Stimulated activated naive CD4-positive, alpha-beta T cell treated with Interleukin-2 at 50 U/mL for 16 hours (primary cell): ENCODE results near the gene CORO7.
"Not testable (repeated sequence)": the region's sequence is repeated elsewhere in the genome, so short reads cannot be mapped to it uniquely, and the experiment has no call there.

Experiments used
- DNase-seq: peaks from one replicate; lab custom pipeline; 2025; lab: John Stamatoyannopoulos, UW

Gene CORO7

DNA sequence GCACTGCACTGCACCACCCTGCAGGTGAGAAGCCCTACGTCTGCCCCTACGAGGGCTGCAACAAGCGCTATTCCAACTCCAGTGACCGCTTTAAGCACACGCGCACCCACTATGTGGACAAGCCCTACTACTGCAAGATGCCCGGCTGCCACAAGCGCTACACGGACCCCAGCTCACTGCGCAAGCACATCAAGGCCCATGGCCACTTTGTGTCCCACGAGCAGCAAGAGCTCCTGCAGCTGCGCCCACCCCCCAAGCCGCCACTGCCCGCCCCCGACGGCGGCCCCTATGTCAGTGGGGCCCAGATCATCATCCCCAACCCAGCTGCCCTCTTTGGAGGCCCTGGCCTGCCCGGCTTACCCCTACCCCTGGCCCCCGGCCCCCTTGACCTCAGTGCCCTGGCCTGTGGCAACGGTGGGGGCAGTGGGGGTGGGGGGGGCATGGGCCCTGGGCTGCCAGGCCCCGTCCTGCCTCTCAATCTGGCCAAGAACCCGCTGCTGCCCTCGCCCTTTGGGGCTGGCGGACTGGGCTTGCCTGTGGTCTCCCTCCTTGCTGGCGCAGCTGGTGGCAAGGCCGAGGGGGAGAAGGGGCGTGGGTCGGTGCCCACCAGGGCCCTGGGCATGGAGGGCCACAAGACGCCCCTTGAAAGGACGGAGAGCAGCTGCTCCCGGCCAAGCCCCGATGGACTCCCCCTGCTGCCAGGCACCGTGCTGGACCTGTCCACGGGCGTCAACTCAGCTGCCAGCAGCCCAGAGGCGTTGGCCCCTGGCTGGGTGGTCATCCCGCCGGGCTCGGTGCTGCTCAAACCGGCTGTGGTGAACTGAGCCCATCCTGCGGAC, 79.5 kb downstream of the CORO7 start:
- DNase-seq, result no peak

DNA sequence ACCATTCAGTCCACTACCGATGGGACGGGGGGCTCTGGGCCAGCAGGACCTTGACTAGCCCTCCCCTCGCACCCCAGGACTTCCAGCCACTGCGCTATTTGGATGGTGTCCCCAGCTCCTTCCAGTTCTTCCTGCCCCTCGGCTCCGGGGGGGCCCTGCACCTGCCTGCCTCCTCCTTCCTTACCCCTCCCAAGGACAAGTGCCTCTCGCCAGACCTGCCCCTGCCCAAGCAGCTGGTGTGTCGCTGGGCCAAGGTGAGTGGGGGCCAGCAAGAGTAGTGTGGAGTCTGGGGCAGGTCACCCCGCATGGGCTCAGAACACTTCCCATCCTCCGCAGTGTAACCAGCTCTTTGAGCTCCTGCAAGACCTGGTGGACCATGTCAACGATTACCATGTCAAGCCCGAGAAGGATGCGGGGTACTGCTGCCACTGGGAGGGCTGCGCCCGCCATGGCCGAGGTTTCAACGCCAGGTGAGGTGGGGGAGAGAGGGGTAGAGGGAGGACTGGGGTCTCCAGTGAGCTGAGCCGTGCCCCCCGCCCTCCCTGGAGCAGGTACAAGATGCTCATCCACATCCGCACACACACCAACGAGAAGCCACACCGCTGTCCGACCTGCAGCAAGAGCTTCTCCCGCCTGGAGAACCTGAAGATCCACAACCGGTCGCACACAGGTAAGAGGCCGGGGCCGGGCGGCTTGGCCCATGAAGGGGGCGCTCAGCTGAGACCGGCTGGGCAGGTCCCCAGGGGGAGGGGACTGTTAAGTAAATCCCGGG, 81.5 kb downstream of the CORO7 start:
- DNase-seq, result no peak

DNA sequence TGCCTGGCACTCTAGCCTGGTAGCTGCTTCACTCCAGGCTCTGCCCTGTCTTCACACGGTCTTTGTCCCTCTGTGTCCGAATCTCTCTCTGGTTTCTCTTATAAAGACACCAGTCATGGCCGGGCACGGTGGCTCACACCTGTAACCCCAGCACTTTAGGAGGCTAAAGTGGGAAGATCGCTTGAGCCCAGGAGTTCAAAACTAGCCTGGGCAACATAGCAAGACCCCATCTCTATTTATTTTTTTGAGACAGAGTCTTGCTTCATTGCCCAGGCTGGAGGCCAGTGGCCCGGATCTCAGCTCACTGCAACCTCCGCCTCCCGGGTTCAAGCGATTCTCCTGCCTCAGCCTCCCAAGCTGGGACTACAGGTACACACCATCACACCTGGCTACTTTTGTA, 82.7 kb downstream of the CORO7 start:
- not testable (repeated sequence) for DNase-seq

DNA sequence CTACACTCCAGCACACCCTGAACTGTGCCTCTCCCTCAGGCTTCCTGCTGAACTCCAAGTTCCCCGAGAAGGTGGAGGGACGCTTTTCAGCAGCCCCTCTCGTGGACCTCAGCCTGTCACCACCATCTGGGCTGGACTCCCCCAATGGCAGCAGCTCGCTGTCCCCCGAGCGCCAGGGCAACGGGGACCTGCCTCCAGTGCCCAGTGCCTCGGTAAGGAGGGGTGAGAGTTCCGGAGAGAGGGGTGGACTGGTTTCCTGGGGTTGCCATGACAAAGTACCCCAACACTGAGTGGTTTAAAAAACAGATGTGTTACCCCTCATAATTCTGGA, 83.1 kb downstream of the CORO7 start:
- no peak for DNase-seq

DNA sequence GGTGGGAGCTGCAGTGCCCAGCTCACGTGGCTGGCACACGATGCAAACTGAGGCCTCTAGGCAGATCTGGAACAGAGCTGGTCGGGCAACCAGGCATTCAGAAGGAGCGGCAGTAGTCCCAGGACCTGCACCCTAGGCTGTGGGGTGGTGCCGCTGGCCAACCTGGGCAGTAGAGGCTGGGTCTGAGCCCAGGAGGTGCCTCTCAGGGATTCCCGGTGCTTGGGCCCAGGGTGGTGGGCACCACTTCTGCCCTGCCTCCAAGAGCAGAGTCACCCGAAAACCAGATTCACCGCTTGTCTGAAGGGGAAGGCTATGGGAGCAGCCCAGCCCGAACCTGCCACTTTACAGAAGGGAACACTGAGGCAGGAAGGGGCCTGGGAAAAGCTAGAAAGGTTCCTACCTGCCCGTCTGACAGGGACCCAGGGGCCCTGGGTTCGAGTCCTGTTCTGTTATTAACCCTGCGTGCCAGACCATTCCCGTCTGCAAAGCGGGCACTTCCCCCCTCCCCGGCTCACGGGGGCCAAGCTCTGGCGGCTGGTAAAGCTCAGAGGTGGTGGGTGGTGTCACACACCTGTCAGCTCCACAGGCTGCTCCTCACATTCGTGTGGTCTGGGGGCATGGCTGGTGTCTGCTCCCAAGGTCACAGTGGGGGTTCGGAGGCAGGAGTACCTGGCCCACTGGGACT, 83.6 kb downstream of the CORO7 start:
- no peak for DNase-seq

DNA sequence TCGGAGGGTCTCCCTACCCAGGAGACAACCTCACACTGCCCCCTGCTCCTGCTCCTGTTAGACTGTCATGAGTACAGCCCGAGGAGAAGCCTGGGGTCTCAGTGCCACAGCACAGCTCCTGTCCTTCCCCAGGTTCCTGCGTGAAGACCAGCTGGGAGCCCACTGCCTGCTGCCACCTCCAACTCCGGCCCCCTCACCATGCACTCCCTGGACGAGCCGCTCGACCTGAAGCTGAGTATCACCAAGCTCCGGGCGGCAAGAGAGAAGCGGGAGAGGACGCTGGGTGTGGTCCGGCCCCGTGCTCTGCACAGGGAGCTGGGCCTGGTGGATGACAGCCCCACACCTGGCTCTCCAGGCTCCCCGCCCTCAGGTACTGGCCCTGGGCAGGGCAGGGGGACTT, 84.3 kb downstream of the CORO7 start:
- no peak for DNase-seq

DNA sequence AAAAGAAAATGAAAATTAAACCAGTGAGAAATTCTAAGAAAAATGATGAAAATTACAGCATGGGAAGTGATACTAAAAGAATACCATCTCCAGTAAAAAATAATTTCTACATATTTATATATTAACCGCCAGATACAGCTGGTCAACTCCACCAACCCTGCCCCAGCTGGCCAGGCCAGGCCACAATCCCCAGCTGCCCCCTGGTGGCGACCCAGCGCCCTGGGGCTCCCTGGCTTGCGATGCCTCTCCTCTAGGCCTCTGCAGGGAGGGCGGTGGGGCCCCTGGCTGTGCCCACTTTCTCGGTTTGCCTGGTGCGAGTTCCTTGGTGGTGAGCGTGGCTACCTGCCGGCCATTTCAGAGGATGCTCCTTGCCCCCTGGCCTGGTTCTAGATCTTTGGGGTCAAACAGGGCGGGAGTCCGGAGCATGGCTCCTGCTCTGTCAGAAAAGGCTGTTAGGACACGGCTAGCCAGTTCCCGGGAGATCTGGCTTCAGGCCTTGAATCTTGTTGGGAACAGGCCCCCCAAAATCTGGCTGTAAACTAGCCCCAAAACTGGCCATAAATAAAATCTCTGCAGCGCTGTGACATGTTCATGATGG, 86.0 kb downstream of the CORO7 start:
- DNase-seq, result peak; percentile 63

DNA sequence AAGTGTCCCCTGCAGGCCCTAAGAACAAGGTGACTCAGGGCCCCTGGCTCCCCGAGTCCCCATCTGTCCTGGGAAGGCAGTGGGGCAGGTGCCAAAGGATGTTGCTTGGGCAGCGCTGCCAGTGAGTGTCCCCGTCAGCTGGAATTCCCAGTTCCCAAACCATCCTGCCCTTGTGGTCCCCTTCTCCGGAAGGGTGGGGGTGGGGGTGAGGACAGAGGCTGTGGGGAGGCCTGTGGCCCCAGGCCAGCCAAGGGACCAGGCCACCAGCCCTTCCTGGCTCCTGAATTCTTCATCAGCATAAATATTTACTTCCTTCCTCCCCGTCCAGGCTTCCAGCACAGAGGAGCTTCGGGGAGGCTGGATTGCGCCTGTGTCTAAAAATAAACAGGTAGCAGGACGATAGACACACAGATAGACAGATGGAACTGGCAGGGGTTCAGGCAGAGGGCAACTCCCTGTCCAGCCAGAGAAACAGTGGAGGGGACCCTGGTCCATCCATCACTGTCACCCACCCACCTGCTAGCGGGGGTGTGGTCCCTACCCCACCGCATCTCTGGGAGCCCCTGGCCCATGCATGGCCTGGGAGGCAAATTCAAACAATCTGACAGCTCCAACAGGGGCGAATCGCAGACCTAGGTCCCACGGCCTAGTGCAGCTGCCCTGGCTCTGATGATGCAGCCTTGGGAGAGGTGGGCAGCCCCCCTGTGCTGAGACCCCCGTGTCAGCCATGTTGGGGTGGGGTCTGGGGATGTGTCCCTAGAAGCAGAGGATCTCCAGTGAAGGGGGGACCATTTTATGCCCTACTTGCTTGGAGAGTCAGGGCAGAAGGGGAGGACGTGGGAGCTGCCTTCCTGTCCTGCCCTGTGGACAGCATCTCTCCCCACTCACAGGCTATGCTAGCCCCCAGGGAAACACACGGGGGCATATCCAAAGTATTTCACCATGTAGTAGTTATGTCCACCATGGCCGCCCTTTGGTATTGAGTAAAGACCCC, 87.3 kb downstream of the CORO7 start:
- DNase-seq, result no peak

DNA sequence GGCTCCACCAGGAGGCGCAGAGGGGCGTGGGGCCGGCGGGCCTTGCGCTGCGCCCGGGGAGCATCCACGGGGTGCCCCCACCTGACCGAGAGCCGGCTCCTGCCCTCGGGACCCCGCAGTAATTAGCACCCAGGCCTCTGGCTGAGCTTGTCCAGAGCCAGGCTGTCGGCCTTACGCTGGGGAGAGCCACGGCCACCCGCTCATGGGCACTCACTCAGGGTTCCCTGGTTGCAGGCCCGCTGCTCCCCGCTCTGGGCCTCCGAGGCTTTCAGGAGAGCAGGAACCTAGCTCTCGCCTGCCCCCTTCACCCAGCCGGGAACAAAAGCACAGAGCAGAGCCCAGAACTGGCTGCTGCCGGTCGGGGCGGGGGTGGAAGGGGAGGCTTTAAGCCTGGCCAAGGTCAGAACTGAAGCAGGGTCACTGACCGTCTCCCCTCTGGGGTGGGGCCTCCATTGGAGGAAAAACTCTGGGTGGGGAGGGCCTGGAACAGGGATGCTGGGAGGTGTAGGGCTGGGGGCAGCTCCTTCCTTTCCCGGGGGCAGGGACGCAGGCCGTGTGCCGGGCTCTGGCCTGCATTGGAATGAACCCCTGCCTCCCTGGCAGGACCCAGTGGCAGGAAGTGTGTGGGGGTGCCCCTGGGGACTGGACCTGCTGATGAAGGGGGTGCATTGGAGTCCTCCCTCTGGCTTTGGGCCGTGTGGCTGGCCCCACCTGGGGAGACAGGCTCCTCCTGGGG, 88.2 kb downstream of the CORO7 start:
- DNase-seq, result peak; percentile 42

DNA sequence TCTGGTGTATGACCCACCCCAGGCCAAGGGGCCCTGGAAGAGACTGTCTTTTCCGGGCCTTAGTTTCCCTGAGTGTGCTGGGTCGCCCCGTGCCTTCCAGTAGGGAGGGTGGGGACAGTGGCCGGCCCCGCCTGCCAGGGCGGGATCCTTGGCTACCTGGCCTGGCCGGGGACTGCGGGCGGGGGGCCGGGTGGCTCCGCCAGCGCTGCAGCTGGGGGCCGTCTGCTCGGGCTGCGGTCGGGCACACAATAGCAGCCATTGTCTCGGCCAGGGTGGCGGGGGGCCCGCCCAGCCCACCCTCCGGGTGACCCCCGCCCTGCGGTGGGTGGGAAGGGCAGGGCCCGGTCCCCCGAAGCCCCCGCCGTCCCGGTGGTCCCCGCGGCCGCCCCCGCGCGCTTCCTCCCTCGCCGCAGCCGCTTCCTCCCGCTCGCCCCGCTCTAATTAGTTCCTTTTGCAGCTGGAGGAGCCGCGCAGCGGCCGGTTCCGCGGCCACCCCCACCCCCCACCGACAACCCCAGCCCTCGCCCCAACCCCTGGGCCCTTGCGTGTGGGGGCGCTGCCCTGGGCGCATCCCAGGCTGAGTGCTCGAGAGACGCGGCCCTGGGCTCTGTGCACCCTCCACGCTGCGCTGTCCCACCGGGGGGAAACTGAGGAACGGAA, 88.9 kb downstream of the CORO7 start:
- no peak for DNase-seq

DNA sequence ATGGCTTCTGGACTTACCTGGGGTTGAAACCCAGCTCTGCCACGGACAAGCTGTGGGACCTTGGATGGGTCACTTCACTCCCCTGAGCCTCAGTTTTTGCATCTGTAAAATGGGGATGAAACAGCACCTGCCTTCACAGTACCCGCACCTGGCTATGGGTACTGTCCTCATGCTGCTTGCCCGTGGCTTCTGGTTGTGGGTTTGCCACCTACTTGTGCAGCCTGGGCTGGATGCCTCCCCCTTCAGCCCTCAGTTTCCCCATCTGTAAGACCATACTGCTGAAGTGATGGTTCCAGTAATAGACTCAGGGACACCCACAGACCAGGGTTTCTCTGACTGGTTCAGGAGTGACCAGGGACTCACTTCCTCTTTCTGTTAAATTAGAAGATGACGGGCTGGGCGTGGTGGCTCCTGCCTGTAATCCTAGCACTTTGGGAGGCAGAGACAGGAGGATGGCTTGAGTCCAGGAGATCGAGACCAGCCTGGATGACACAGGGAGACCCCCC, 91.1 kb downstream of the CORO7 start:
- DNase-seq, result no peak

DNA sequence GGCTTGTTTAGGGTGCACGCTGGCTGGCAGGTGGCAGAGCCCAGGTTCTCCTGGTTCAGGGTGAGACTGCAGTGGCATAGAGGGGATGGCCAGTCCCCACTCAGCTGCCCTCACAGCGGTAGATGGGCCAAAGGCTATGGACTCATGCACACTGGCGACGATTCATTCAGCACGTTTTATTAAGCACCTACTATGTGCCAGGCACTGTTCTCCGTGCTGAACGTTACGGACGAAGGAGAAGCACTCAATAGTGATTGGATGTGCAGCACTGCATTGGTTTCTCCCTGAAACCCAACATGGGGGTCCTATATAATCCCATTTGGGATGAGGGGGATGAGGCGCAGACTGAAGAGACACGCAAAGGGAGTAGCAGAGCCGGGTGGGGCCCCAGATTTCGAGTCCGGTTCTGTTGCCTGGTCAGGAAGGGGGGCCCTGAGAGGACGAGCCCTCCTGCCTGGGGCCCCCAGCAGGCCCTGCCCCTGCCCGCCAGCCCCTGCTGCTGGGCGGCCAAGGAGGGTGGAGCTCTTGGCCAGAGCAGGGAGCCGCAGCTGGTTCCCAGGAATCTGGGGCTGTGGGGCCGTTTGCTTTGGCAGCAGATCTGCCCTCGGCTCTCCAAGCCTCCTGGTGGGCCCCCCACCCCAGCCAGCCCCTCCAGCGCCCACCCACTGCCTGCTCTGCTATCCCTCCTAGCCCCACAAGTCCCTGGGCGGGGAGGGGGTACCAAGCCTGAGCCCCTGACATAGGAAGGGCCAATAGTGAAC, 91.7 kb downstream of the CORO7 start:
- no peak for DNase-seq

DNA sequence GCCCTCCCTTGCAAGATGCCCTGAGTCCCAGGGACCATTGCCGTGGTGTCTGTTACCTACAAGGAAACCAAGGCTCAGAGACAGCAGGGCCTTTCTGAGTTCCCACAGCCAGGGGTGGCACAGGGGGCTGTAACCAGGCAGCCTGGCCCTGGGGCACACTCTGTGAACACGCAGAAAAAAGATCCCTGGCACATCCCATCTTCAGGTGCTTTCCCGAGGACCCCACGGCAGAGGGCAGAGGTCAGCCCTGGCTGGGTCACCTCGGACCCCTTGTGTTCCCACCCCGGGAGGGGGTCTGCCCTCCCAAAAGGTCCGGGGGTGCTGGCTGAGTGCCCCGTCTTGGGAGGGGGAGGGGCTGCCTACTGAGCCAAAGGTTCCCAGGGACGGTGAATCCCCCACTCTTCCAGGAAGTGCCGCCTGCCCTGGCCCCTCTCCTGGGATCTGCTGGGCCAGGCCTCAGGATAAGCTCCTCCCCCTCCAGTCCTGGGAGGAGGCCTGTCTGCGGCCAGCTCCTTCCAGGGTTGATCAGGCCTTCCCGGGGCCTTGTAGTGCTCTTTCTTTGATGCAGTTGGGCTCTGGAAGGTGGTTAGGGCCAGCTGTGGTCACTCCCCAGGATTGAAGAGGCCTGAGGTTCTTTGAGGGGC, 92.4 kb downstream of the CORO7 start:
- no peak for DNase-seq

DNA sequence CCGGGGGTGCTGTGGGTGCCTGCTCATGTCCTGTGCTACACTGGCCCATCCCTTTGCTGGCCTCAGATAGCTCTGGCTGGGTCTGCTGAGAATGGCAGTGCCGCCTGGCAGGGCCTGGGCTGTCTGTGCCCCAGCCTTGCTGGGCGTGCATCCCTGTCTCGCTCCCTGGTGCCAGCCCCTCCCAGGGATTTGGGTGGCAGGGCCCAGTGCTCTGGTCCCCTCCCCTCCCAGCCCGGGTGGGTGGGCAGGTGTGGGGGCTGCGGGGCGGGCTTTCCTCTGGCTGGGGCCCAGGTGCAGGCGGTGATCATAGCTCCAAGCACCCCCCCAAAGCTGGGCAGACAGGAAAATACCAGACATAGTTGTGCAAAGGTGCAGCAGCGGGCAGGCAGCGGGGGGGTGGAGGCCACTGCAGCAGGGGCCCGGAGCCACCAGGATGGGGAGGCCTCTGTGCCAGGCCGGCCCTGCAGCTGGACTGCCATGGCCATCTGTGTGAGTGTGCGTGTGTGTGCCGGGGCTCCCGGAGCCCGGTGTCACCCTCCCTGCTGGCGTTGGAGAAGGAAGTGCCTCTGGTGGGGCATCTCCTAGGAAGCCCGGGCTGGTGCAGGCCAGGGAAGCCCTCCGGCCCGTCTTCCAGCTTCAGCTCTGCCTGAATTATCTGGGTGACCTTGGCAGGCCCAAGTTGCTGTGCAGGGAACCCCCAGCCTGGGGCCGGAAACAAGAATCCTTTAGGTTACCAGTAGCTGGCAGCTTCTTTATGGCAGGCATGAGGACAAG, 93.1 kb downstream of the CORO7 start:
- no peak for DNase-seq

DNA sequence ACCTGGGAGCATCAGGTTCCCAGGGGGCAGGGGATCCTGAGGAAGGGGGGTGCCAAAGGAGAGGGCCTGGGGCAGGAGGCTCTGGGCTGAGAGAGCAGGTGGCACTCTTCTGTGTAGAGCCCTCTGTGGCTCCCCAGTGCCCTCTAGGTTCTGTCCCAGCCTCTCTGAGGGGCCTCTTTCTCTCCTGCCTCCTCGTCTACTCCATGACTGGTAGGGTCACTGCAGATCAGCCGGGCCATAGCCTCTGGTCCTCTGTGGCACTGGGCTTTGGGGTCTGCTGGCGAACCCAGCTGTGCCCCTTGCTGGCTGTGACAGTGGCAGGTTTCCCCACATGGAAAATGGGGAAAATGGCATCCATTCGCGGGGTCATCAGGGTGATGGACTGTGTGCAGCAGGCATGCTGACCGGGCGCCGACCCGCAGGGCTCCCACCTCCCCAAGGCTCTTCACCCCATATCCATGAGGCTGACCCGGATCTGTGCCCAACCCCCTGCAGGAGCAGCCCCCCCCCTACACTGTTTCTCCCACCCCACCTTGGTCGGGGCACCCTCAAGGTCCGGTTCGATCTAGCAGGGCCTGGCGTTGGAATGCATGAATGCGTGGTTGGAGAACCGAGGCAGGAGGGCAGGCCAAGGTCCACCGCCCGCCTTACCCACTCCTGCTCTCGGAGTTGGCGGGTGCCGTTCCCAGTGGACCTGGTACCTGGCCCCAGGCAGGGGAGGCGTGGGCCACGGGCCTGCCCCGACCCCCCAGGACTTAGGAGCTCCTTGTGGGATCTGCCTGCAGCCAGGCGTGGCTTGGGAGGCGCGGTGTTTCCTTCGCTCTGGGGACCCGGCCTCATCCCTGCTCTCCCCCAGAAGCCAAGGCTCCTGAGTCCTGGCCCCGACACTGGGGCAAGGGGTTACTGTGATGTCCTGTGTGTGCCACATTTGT, 94.0 kb downstream of the CORO7 start:
- no peak for DNase-seq

DNA sequence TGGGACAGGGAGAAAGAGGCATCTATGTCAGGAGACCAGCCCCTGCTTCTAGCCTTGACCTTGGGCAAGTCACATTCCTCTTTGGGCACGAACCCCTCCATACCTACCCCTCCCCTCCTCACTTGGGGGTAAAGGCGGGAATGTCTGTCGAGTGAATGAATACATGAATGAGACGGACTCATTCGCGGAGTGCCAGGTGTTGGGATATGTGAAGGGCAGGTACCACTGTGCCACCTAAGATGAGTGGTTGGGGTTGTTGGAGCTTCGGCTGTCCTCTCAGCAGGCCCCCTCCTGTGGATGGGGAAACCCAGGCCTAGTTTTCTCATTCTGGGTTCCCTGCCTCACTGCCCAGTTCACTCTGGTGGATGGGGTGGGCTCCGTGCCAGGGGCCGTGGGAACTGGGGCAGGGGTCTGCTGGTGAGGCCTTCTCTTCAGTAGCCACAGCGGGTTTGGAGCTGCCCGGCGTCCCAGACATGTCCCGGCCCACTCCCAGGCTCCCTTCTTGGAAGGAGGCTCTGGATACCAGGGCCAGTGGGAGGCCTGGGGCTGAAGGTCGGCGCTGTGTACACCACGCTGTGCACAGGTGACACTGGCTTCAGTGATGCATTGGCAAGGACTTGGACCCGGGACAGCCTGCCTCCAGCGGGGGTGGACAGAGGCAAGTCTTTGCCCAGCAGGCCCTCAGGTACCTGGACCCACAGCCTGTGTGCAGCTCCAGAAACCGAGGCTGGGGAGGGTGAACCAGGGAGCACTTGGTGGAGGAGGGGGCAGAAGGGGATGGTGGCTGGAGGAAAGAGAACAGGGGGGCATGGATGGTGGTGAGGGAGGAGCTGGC, 94.9 kb downstream of the CORO7 start:
- no peak for DNase-seq
